ENCODE measurements around the gene GALNT14. TPM values are rescaled to one million over a fixed set of nuclear protein-coding genes. Genes with fewer than 3 reads are reported as not detected.

The GALNT14 gene
- total RNA-seq, 4 donors from 2014 or later, result 3.2 to 6.6 (median 4.7) TPM

DNA sequence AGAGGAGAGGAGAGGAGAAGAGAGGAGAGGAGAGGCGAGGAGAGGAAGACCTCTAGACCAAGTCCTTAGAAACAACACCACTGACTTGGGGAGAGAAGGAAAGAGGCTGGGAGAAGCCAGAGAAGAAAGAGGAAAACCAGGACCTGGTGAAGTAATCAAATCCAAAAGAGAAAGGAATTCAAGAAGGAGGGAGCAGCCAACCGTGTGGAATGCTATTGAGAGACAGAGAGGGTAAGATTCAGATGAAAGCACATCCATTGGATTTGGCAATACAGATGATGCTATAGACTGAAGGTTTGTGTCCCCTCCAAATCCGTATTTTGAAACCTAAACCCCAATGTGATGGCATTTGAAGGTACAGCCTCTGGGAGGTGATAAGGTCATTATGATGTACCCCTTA lies 50.7 kb downstream of the GALNT14 start:
- H3K36me3 ChIP-seq, result no peaks in the 10 kb centered on the region
- no peak overlapping the region for H3K4me3 ChIP-seq
- H3K9me3 ChIP-seq, result no peaks in the 10 kb centered on the region
- TF ChIP-seq POLR2A (IDR thresholded peaks at IDR 0.05) (no peak), EP300 (IDR thresholded peaks at IDR 0.05) (no peak), POLR2AphosphoS5 (IDR thresholded peaks at IDR 0.05) (no peak)
- TF ChIP-seq, protein P1, sequence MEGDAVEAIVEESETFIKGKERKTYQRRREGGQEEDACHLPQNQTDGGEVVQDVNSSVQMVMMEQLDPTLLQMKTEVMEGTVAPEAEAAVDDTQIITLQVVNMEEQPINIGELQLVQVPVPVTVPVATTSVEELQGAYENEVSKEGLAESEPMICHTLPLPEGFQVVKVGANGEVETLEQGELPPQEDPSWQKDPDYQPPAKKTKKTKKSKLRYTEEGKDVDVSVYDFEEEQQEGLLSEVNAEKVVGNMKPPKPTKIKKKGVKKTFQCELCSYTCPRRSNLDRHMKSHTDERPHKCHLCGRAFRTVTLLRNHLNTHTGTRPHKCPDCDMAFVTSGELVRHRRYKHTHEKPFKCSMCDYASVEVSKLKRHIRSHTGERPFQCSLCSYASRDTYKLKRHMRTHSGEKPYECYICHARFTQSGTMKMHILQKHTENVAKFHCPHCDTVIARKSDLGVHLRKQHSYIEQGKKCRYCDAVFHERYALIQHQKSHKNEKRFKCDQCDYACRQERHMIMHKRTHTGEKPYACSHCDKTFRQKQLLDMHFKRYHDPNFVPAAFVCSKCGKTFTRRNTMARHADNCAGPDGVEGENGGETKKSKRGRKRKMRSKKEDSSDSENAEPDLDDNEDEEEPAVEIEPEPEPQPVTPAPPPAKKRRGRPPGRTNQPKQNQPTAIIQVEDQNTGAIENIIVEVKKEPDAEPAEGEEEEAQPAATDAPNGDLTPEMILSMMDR (IDR thresholded peaks at IDR 0.05), result no peak
- no peaks in the 10 kb centered on the region for H3K27me3 ChIP-seq
- DNase-seq (ENCODE audit: low spot score in 2 of 2), result no peak
- no peak overlapping the region for H3K27ac ChIP-seq
- no peaks in the 10 kb centered on the region for H3K4me1 ChIP-seq
- WGBS, result 77% methylated on average over 3 of the region's 3 CpGs

DNA sequence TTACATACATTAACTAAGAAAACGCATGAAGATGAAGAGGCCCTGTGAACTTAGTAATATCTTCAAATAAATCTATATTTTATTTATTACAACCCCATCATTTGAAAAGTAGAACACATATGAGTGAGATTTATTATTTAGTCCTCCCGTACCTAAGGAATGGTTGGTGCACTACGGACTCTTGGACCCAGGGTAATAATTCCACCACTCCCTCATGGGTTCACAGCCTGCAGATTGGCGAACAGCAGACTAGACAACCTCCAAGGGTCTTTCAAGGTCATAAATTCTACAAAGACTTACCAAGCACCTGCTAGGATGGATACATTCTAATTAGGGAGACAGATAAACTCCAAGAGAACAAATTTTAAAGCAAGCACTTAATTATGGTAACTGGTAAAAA lies 51.6 kb downstream of the GALNT14 start:
- Histone ChIP-seq H3K9me3 (no peaks in the 10 kb centered on the region), H3K27me3 (no peaks in the 10 kb centered on the region), H3K27ac (no peak overlapping the region), H3K4me3 (no peak overlapping the region), H3K4me1 (no peaks in the 10 kb centered on the region), H3K36me3 (no peaks in the 10 kb centered on the region)
- DNase-seq (ENCODE audit: low spot score in 2 of 2), result no peak
- TF ChIP-seq, protein P1 (IDR thresholded peaks at IDR 0.05), result no peak
- TF ChIP-seq POLR2A (IDR thresholded peaks at IDR 0.05), result no peak
- no peak for TF ChIP-seq POLR2AphosphoS5 (IDR thresholded peaks at IDR 0.05)
- no peak for TF ChIP-seq EP300 (IDR thresholded peaks at IDR 0.05)
- WGBS, result 92% methylated on average over 4 of the region's 4 CpGs

DNA sequence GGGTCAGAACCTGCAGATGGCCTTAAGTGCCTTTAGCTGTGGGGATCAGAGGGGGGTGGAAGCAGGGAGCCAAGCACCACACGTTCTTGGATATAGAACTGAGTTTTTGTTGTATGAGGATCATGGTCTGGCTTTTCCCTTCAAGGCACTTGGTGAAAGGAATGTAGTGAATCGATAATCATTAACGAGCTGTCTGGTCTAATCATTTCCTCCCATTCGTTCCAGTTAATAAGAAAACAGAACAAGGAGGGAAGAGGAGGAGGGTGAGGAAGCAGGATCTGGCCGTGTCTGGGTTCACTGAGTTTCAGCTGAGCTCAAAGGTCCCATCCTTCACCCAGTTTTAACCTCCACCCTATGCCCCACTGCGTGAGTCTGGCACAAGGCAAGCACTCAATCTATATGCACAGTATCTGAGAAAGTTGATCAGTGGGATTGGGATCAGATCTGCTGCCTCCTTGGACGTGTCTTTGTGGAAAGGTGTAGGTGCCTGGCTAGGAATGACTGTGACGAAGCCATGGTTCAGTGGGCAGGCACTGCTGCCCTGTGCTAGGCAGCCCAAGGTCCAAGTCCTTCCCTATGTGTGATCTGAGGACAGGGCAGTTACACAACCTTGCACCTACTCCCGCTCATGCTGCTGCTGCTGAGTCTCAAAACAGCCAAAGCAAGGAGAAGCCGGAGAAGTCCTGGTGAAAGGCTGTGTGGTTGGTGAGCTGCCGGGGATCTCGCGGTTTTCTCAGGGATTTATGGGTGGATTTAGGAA lies 54.8 kb downstream of the GALNT14 start:
- Histone ChIP-seq H3K4me1 (no peaks in the 10 kb centered on the region), H3K27ac (no peak overlapping the region), H3K36me3 (no peaks in the 10 kb centered on the region), H3K4me3 (no peak overlapping the region), H3K27me3 (no peaks in the 10 kb centered on the region), H3K9me3 (no peaks in the 10 kb centered on the region)
- TF ChIP-seq POLR2A (IDR thresholded peaks at IDR 0.05), result no peak
- TF ChIP-seq, protein P1 (IDR thresholded peaks at IDR 0.05), result no peak
- TF ChIP-seq POLR2AphosphoS5 (IDR thresholded peaks at IDR 0.05), result no peak
- TF ChIP-seq EP300 (IDR thresholded peaks at IDR 0.05), result no peak
- DNase-seq (ENCODE audit: low spot score in 2 of 2), result no peak
- 82% methylated on average over 13 of the region's 13 CpGs for WGBS

DNA sequence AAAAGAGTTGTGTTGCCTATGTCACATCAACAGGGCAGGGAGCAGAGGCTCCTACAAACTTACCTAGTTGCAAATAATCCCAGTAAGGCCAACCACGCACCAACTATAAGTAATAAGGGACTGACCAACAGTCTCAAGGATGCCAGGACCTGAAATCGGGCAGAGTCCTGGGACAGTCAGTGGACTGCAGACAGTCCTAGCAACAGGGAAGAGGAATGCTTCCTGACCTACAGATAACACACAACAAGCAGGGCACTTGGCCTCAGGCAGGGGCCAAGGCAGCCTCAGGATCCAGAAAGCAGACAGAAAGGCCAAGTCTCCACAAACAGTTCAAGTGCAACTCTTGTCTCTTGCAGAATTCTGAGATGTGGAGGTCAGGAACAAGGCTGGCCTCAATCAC lies 56.2 kb downstream of the GALNT14 start:
- Histone ChIP-seq H3K9me3 (no peaks in the 10 kb centered on the region), H3K27me3 (no peaks in the 10 kb centered on the region), H3K36me3 (no peaks in the 10 kb centered on the region), H3K4me3 (no peak overlapping the region), H3K4me1 (no peaks in the 10 kb centered on the region), H3K27ac (no peak overlapping the region)
- WGBS, result 85% methylated on average over 2 of the region's 2 CpGs
- DNase-seq (ENCODE audit: low spot score in 2 of 2), result no peak
- no peak for TF ChIP-seq POLR2AphosphoS5 (IDR thresholded peaks at IDR 0.05)
- TF ChIP-seq, protein P1 (IDR thresholded peaks at IDR 0.05), result no peak
- no peak for TF ChIP-seq POLR2A (IDR thresholded peaks at IDR 0.05)
- TF ChIP-seq EP300 (IDR thresholded peaks at IDR 0.05), result no peak

DNA sequence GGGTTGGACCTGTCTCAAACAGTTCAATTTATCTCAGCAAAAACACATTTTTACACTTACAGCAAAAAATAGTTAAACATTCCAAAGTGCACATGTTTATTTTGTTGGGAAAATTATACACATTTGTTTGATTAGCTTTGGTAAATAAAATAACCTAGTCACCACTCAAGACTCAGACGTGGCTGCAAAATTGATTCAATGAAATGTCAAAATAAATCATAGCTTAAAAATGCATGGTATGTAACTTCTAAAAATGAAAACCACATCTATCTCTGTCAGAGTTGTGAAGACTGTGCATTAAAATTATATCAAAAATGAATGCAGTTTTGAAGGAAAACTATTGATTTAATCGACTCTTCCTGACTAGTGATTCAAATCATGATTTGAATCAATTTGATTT lies 56.7 kb downstream of the GALNT14 start:
- WGBS, result 34% methylated on average over 2 of the region's 2 CpGs
- no peak for DNase-seq (ENCODE audit: low spot score in 2 of 2)
- Histone ChIP-seq H3K4me3 (no peak overlapping the region), H3K9me3 (no peaks in the 10 kb centered on the region), H3K4me1 (no peaks in the 10 kb centered on the region), H3K27me3 (no peaks in the 10 kb centered on the region), H3K36me3 (no peaks in the 10 kb centered on the region), H3K27ac (no peak overlapping the region)
- TF ChIP-seq EP300 (IDR thresholded peaks at IDR 0.05), result no peak
- no peak for TF ChIP-seq POLR2AphosphoS5 (IDR thresholded peaks at IDR 0.05)
- TF ChIP-seq POLR2A (IDR thresholded peaks at IDR 0.05), result no peak
- TF ChIP-seq, protein P1 (IDR thresholded peaks at IDR 0.05), result no peak

Measured in suprapubic skin (tissue), 4 donors.